NCI-H82 (cell line): Measurements from ENCODE around the gene PNLDC1.
"Not testable (repeated sequence)": the region's sequence is repeated elsewhere in the genome, so short reads cannot be mapped to it uniquely, and the experiment has no call there.

Experiments used
- DNase-seq: peaks from one replicate; lab custom pipeline; 2025; lab: John Stamatoyannopoulos, UW

The PNLDC1 gene

DNA sequence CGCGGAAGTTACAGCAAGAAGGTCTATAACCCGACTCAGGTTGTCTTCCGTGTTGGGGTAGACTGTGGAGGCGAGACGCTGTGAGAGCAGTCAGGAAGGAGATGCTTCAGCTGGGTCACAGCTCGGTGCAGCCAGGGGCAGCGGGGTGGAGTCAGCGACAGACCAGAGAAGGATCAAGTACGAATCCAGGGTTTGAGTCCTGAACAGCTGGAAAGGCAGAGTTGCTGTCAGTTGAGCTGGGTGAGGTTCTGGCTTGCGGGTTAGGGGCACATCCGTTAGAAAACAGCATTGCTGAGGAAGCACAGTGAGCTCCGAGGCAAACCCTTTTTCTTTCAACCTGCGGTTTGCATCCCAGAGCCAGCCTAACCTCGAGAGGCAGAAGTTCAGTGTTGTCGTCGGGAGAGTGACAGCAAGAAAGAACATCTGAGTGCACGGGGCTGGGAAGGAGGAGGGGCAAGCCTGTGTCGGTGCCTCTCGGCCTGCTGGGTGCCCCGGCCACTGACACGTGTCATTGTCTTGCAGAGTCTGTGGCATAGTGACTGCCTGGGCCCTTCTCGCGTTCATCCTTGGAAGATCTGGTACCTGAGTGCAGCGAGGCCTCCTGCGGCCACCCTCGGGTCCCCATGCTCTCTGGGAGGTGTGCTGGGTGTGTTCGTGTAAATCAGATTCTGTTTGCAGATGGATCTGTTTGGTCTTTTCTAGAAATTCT, 20.0 kb downstream of the PNLDC1 start:
- DNase-seq = no peak

GRCh38 chr6:159821122-159821521, 21.0 kb downstream of the PNLDC1 start:
- no peak for DNase-seq

DNA sequence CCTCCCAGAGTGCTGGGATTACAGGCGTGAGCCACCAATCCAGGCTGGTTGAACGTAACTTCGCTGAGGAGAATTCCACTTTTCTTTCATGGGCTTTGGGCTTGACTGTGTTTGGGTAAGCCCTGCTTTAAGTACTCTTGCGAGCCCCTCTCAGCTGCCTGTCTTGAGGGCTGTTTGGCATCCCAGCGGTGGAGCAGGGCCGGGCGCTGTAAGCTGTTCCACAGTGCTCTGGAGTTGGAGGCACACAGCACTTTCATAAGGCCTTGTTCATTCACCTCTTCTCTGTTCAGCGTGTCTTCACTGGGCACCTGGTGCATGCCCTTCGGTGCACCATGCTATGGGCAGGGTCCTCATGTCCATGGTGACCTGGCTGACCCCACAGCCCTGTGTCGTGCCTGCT, 21.6 kb downstream of the PNLDC1 start:
- DNase-seq = no peak

DNA sequence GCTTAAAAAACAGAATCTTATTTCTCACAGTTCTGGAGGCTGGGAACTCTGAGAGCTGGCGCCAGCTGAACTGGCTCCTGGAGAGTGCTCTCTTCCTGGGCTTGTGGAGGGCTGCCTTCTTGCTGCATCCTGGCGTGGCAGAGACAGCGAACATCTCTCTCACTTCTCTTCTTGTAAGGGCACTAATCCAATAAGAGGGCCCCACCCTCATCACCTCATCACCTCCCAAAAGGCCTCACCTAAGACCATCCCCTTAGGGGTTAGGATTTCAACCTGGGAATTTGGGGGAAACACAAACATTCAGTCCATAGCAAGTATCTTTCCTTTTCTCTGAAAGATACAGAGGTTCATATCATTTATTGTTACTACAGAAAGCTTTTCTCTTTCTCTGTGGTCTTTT, 23.9 kb downstream of the PNLDC1 start:
- DNase-seq = no peak

GRCh38 chr6:159824690-159825089, 24.6 kb downstream of the PNLDC1 start:
- not testable (repeated sequence) for DNase-seq

DNA sequence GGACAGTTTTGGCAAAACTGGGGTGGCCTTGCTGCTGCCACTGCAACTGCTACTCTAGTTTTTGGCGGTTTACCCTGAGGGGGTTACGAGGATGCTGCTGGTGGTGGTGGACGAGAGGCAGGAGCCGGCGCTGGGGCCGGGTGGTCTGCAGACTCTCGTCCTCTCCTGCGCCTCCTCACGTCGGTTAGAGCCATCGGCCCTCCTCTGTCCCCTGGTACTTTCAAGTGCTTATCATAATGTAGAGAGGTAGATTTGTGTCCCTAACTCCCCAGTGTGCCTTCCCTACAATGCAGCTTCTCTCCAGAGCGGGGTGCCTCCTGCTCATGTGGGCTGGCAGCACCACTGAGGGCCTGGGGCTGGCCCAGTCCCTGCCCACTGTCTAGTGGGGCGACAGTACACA, 25.9 kb downstream of the PNLDC1 start:
- DNase-seq = no peak

GRCh38 chr6:159826968-159827647, 27.0 kb downstream of the PNLDC1 start:
- DNase-seq = peak; percentile 18

DNA sequence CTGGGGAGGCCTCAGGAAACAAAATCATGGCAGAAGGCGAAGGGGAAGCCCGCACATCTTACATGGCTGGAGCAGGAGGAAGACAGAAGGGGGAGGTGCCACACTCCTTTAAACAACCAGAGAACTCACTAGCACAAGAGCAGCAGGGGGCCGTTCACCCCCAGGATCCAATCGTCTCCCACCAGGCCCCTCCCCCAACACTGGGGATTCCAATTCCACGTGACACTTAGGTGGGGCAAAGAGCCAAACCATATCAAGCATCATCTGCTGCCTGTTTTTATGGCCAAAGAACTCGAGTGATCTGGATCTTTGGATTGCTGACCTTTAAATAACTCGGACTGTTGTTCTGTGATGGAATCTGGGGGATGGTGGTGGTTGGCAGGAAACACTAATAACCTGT, 28.0 kb downstream of the PNLDC1 start:
- no peak for DNase-seq

- no peak for DNase-seq
Observed at GRCh38 chr6:159829526-159829925, 29.4 kb downstream of the PNLDC1 start.

GRCh38 chr6:159830501-159831372, 30.7 kb downstream of the PNLDC1 start:
- DNase-seq = peak; percentile 77

GRCh38 chr6:159831373-159831679, 31.2 kb downstream of the PNLDC1 start:
- no peak for DNase-seq

DNA sequence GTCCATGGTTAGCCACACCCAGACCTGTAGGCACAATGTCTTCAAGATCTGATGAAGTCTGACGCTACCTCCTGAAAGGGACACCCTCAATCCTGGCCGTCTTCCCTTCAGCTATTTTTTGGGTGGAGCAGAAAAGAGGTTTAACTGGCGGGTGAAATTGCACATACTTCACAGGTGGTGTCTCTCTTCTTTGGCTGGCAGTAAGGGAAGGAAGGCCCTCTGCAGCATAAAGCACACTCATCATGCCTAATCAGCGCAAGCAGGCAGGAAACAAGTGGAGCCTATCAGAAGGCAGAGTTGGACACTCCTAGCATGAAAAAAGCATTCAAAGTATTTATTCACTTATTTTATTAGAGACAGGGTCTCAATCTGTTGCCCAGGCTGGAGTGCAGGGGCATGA, 32.9 kb downstream of the PNLDC1 start:
- no peak for DNase-seq

- no peak for DNase-seq
Observed at GRCh38 chr6:159833556-159833955, 33.5 kb downstream of the PNLDC1 start.

- DNase-seq = no peak
Observed at GRCh38 chr6:159833997-159834603, 34.0 kb downstream of the PNLDC1 start.

DNA sequence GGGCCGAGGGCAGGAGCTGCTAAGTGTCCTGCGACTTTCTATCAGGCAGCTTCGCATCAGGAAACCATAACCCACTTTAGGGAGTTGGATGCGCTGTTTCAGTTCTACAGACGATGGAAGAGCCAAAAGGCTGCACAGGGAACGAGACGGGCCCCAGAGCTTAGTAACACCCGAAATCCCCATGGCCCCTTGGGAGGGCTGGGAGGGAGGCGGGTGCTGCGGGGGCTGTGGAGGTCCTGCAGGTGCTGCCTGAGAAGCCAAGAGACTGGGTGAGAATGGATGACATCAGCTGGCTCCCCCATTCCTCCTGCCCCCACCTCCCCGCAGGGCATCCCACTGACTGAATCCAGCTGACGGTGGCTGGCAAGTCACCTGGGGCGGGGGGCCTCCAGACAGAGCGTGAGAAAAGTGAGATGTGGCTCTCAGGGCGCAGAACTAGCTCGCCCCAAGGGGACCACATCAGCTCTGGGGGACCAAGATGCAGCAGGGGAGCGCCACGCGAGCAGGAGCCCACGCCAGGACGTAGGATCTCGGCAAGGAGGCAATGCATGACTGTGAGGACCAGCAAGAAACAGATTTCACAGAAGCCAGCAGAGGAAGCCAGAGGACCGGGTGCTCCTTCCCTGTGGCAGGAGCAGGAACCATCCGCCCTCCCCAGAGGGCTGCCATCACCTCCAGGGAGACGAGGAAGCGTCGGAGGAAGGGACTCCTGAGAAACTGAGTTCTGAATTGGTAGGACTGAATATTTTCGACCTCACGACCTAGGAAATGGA, 36.8 kb downstream of the PNLDC1 start:
- DNase-seq = no peak

DNA sequence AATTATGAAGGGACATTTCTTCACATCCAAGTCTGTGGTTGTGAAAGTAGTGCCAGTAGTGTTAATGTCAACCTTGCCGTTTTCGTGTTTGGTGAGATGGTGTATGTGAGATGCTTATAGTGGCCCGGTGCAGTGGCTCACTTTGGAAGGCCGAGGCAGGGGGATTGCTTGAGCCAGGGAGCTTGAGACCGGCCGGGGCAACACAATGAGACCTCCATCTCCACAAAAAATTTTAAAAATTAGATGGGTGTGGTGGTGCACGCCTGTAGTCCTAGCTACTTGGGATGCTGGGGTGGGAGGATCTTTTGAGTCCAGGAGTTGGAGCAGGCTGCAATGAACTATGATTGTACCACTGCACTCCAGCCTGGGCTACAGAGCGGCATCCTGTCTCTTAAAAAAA, 37.4 kb downstream of the PNLDC1 start:
- no peak for DNase-seq

GRCh38 chr6:159838020-159838744, 38.1 kb downstream of the PNLDC1 start:
- DNase-seq = no peak

- peak; percentile 29 for DNase-seq
Observed at GRCh38 chr6:159842035-159842434, 42.0 kb downstream of the PNLDC1 start.

- DNase-seq = no peak
Observed at GRCh38 chr6:159844737-159845645, 44.9 kb downstream of the PNLDC1 start.

- not testable (repeated sequence) for DNase-seq
Observed at GRCh38 chr6:159848552-159848951, 48.5 kb downstream of the PNLDC1 start.
